ENCODE measurements around the gene MAEA.

- TF ChIP-seq CTCF (IDR thresholded peaks at IDR 0.05; ENCODE audit: low read length) (no peak), EZH2 (IDR thresholded peaks at IDR 0.05; ENCODE audit: borderline replicate concordance, low read length) (no peak)
Observed at GRCh38 chr4:1310796-1311631, 21.3 kb downstream of the MAEA start.

Data from OCI-LY1 (cell line).